NCI-H510A treated with DMSO at 0.1 percent for 48 hours (cell line): ENCODE measurements around the gene OR5K4.

Experiments
- DNase-seq: peaks from one replicate; lab custom pipeline; 2025; lab: John Stamatoyannopoulos, UW

The OR5K4 gene, protein sequence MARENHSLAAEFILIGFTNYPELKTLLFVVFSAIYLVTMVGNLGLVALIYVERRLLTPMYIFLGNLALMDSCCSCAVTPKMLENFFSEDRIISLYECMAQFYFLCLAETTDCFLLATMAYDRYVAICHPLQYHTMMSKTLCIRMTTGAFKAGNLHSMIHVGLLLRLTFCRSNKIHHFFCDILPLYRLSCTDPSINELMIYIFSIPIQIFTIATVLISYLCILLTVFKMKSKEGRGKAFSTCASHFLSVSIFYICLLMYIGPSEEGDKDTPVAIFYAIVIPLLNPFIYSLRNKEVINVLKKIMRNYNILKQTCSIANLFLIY

DNA sequence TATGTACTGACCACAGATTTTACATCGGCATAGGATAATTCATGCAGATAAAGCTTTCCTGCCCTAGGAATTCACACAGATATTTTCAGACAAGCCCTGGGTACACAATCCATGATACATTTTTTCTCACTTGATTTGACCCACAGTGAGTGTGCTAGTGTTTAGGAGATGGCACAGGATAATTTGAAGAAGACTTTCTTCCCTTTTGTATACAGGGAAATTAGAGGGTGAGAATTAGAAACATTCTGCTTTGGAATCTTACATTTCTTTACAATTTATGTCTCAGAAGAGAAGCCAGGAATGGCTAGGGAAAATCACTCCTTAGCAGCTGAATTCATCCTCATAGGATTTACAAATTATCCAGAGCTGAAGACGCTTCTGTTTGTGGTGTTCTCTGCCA lies at the start of gene OR5K4:
OR5K4 (plus strand) TSS at position 301 of the 400 bp plus-strand sequence; CDS start at position 301, 0 bp downstream.
- DNase-seq, result no peak

DNA sequence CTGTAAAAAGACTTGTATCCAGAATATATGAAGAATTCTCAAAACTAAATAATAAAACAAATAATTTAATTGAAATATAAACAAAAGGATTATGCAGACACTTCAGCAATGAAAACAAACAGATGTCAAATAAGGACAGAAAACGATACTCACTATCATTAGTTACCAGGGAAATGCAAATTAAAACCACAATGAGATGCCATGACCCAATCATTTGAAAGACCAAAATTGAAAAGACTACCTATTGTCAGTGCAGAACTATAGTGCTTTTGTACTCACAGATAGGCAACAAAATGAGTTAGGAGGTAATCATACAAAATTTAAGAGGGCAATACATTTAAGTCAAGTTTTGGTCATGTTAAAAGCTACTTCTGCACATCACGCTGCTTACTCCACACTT lies 31.6 kb upstream of the OR5K4 start:
- DNase-seq, result no peak

DNA sequence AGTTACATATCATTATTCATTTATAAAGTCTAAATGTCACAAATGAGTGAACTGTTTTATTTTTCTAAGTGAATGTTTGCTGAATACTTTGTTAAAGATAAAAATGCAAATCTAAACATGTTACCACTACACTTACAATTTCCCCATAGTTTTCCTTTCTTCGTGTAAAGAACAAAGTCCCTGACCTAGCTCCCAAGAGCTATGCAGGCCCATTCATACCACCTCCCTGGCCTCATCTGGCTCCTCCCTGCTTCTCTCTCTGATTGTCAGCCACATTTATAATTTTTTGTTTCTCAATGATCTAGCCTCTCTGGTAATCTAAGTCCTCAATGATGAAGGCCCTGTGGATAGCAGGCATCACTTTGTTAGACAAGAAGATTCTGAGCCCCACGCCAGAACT lies 31.0 kb upstream of the OR5K4 start:
- no peak for DNase-seq

DNA sequence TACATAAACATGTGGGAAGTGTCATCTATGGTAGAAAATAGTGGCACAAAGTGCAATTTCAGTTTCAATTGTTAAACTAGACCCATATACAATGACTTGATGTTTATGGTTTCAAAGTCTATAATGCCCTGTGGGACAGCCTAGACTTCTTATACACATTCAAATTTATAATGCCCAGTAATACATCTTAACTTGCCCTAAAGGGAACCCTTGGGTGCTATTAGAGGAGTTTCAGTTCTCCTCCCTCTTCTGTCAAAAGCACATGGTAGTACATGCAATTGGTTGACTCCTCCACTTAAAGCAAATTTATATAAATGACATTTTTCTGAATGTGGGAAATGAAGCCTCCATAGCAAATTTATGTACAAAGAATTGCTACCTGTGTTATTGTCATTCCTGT lies 30.2 kb upstream of the OR5K4 start:
- DNase-seq, result no peak

DNA sequence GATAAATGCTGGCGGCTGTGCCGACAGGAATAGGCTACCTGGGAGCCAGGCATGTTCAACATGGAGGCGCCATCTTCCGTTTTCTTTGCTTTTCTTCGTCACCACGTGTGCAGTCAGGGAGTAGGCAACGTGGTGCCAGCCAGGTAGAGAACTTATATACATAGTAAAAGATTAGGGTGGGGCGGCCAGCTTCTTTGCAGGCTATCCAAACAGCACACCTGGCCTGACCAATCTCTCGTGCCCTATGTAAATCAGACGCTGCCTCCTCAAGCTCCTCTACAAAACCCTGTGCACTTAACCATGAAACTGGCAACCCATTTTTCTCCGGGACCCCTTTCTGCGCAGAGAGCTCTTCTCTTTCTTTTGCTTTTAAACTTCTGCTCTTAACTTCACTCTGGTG lies 28.6 kb upstream of the OR5K4 start:
- no peak for DNase-seq

DNA sequence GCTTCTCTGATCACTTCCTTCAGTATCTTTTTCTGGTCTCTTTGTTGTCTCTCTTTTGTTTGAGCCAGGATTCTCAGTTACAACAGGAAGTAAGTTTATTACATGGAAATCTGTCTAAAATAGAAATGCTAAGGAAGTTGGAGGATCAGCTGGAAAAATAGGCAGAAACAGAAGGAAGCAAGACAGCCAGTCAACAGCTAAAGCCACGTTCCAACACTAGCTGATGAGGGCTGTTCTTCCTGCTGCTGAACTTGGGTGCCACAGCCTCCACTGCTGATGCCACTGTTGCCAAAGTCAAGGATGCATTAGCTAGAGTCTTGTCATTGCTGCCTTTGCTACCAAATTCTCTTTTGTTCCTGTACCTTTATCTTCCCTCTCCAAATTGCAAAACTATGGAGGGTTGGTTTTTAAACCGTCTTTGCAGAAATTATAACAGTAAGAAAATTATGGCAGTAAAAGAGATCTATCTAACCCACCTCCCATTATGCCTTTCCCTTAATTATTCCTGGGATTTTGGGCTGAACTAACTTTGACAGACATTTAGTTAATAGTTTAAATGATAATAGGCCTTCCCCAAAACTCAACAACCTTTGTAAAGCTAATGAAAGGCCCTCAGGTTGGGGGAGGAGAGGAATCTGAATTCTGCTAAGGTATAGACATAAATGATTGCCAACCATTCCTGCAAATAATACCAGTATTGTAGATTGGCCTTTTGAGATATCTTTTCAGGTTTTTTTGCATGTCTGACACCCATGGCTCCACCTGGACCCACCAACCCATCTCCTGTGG lies 27.4 kb upstream of the OR5K4 start:
- no peak for DNase-seq

DNA sequence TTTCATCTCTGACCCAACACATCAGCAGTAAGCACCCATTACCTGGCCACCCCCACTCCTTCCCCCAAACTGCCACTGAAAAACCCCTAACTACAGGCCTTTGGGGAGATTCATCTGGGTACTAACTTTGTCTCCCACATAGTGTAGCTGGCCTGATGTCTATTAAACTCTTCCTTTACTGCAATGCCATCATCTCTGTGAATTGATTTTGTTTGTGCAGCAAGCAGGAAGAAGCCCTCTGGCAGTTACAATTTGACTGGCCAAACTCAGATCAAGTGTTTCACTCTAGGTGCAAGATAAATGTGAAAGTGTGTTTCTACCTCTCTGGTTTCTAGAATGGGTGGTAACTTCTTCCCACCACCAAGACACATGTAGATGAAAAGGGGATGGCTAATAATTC lies 26.7 kb upstream of the OR5K4 start:
- DNase-seq, result no peak

GRCh38 chr3:98328933-98329332 lies 24.7 kb upstream of the OR5K4 start:
- no peak for DNase-seq

- DNase-seq, result peak; percentile 17
These were observed 24.1 kb upstream of the OR5K4 start for GRCh38 chr3:98329392-98330124.

DNA sequence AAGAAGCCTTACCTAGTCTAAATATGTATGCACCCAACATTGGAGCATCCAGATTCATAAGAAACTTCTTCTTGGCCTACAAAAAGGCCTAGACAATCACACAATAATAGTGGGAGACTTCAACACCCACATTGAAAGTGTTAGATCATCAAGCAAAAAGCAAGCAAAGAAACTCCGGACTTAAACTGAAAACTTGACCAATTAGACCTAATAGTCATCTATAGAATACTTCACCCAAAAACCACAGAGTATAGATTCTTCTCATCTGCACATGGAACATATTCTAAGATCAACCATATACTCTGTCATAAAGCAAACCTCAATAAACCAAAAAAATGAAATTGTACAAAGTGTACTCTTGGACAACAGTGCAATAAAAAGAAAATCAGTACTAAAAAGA lies 22.3 kb upstream of the OR5K4 start:
- DNase-seq, result no peak

DNA sequence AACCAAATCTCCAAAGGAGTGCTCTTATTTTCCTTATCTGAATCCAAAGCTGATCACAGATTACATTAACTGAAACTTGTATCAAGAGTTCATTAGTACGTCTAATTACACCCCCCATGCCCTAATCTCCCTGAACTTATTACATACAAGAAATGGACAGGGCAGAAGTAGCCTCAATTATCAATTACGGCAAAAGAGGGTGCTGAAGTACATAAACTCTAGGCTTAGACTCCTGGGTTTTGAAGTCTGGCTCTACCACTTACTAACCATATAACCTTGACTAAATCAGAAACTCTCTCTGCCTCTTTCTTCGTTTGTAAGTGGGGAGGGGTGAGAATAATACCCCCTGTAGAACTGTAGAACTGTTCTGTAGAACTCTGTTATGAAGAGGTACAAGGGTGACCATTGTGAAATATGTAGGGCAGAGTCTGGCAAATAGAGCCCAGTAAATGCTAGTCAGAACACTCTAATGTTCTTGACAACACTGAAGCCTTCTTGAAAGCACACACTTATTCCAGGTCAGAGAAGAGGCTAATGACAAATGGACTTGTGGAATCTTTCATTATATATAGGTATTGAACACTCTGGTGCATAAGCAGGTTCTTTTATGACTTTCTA lies 19.6 kb upstream of the OR5K4 start:
- DNase-seq, result no peak

GRCh38 chr3:98339031-98339430 lies 14.6 kb upstream of the OR5K4 start:
- no peak for DNase-seq

- no peak for DNase-seq
These were observed 11.9 kb upstream of the OR5K4 start for GRCh38 chr3:98341758-98342157.

- peak; percentile 2 for DNase-seq
These were observed 9.8 kb upstream of the OR5K4 start for GRCh38 chr3:98343647-98344507.

- DNase-seq, result no peak
These were observed 3.6 kb upstream of the OR5K4 start for GRCh38 chr3:98350082-98350481.

GRCh38 chr3:98359250-98359649 lies 5.6 kb downstream of the OR5K4 start:
- DNase-seq, result no peak

DNA sequence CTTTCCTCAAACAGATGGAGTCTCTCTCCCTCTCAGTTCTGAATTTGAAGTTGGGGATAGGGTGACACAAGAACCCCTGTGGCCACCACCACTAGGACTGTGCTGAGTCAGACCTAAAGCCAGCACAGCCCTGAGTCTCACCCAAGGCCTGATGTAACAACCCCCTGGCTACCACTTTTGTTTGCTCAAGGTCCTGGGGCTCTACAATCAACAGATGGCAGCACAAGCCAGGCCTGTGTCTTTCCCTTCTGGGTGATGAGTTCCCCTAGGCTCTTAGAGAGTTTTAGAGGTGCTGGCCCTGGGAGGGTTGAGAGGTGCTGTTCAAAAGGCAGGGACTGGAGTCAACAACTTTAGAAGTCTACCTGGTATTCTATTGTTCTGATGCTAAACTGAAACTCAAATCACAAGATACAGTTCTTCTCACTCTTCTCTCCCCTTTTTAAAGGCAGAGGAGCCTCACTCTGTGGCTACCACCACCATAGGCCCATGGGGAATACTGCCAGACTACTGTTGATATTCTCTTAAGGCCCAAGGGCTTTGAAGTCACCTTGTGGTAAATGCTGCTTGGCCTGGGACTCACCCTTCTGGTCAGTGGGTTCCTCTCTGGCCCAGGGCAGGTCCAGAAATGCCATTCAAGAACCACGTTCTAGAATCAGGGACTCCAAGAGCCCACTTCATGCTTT lies 6.5 kb downstream of the OR5K4 start:
- no peak for DNase-seq

GRCh38 chr3:98360681-98361080 lies 7.0 kb downstream of the OR5K4 start:
- no peak for DNase-seq

DNA sequence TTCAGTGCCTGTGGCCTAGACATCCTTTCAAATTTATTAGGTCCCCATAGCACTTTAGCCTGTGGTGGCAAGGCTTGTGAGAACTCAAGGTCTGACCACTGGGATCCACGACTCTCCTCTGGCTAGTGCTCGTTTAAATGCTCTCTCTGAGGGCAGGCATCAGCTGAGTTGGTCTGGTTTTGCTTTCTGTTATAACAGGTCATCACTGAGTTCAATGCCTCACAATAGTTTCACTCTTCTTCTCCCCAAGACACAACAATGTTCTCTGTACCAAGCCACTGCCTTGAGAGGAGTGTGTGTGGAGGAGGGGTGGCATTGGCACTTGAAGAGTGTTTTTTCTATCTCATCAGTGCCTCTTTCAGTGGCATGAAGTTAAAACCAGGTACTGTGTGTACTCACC lies 7.6 kb downstream of the OR5K4 start:
- no peak for DNase-seq

- DNase-seq, result no peak
These were observed 14.0 kb downstream of the OR5K4 start for GRCh38 chr3:98367464-98368246.
